ENCODE results near the gene EFCAB13. TPM values are rescaled to one million over a fixed set of nuclear protein-coding genes. Genes with fewer than 3 reads are reported as not detected.
"Not testable (repeated sequence)": the region's sequence is repeated elsewhere in the genome, so short reads cannot be mapped to it uniquely, and the experiment has no call there.

EFCAB13 gene
- total and polyA plus RNA-seq, 7 experiments from 2014 or later: 3.7 to 37.4 (median 18.4) TPM

GRCh38 chr17:47404875-47405274, 81.1 kb downstream of the EFCAB13 start:
- H3K27me3 Mint-ChIP-seq: peaks cover 0 to 3% (median 0%) of the 10 kb centered on the region in 5 donors
- Histone ChIP-seq H3K36me3 (ENCODE audit: control insufficient read depth in 2 of 3, insufficient read depth in 3 of 3, low read length in 3 of 3) (no peaks in the 10 kb centered on the region), H3K9me3 (ENCODE audit: control insufficient read depth in 2 of 3, low read length in 3 of 3) (no peaks in the 10 kb centered on the region), H3K4me3 (ENCODE audit: low read length) (no peak overlapping the region), H3K27ac (ENCODE audit: low read depth, low read length) (no peak overlapping the region), H3K27me3 (ENCODE audit: control insufficient read depth in 2 of 2, insufficient read depth in 2 of 2, low read length in 2 of 2) (no peaks in the 10 kb centered on the region), H3K4me1 (ENCODE audit: control insufficient read depth in 2 of 2, insufficient read depth in 2 of 2, low read length in 2 of 2) (no peaks in the 10 kb centered on the region)
- DNase-seq (no peak), ATAC-seq (no peak)
- intact Hi-C loops (cut with micrococcal nuclease): no loop called here
- peaks cover 0 to 2% (median 0%) of the 10 kb centered on the region in 7 donors for H3K4me1 Mint-ChIP-seq
- CTCF ChIA-PET: no interaction called here
- no peak overlapping the region for H3K27ac Mint-ChIP-seq
- H3K4me3 Mint-ChIP-seq: no peak overlapping the region
- POLR2A ChIA-PET: no interaction called here
- peaks cover 0 to 34% (median 9%) of the 10 kb centered on the region in 5 donors for H3K36me3 Mint-ChIP-seq
- H3K9me3 Mint-ChIP-seq: no peaks in the 10 kb centered on the region

DNA sequence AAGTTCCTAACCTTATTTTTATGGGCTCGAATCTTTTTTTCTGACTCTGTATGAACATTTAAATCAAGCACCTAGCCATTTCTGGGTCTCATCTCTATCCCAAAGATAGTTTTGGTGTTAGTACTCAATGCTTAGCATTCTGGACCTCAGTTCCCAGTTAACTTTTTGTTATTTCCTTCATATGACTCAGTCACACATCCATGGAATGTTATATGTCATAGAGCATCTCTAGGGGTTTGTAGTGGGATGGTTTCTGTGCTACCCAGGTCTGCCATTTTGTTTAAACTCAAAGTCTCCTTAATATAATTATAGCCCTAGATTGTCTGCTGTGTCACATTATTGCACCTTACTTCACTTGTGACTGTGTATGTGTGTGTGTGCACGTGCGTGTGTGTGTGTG, 90.1 kb downstream of the EFCAB13 start:
- Histone ChIP-seq H3K36me3 (ENCODE audit: control insufficient read depth in 2 of 3, insufficient read depth in 3 of 3, low read length in 3 of 3) (no peaks in the 10 kb centered on the region), H3K4me1 (ENCODE audit: control insufficient read depth in 2 of 2, insufficient read depth in 2 of 2, low read length in 2 of 2) (no peaks in the 10 kb centered on the region), H3K27ac (ENCODE audit: low read depth, low read length) (no peak overlapping the region), H3K27me3 (ENCODE audit: control insufficient read depth in 2 of 2, insufficient read depth in 2 of 2, low read length in 2 of 2) (no peaks in the 10 kb centered on the region), H3K9me3 (ENCODE audit: control insufficient read depth in 2 of 3, low read length in 3 of 3) (no peaks in the 10 kb centered on the region), H3K4me3 (ENCODE audit: low read length) (no peak overlapping the region)
- Mint-ChIP-seq H3K27me3 (no peaks in the 10 kb centered on the region), H3K4me1 (peaks cover 0 to 1% (median 0%) of the 10 kb centered on the region in 7 donors), H3K36me3 (peaks cover 0 to 52% (median 43%) of the 10 kb centered on the region in 5 donors), H3K9me3 (peaks cover 0 to 4% (median 0%) of the 10 kb centered on the region in 11 donors), H3K4me3 (no peak overlapping the region), H3K27ac (no peak overlapping the region)
- DNase-seq (no peak), ATAC-seq (no peak)
- ChIA-PET POLR2A (no interaction called here), CTCF (no interaction called here)
- intact Hi-C loops (cut with micrococcal nuclease): no loop called here

GRCh38 chr17:47414612-47415011, 90.9 kb downstream of the EFCAB13 start:
- CTCF ChIA-PET: no interaction called here
- H3K4me3 ChIP-seq (ENCODE audit: low read length): no peak overlapping the region
- H3K36me3 ChIP-seq (ENCODE audit: control insufficient read depth in 2 of 3, insufficient read depth in 3 of 3, low read length in 3 of 3): no peaks in the 10 kb centered on the region
- Mint-ChIP-seq H3K4me1 (peaks cover 0 to 1% (median 0%) of the 10 kb centered on the region in 7 donors), H3K9me3 (peaks cover 0 to 4% (median 0%) of the 10 kb centered on the region in 11 donors), H3K27ac (no peak overlapping the region), H3K27me3 (no peaks in the 10 kb centered on the region), H3K4me3 (no peak overlapping the region), H3K36me3 (peaks cover 0 to 47% (median 37%) of the 10 kb centered on the region in 5 donors)
- no peaks in the 10 kb centered on the region for H3K9me3 ChIP-seq (ENCODE audit: control insufficient read depth in 2 of 3, low read length in 3 of 3)
- no peaks in the 10 kb centered on the region for H3K4me1 ChIP-seq (ENCODE audit: control insufficient read depth in 2 of 2, insufficient read depth in 2 of 2, low read length in 2 of 2)
- no peaks in the 10 kb centered on the region for H3K27me3 ChIP-seq (ENCODE audit: control insufficient read depth in 2 of 2, insufficient read depth in 2 of 2, low read length in 2 of 2)
- POLR2A ChIA-PET: no interaction called here
- no peak overlapping the region for H3K27ac ChIP-seq (ENCODE audit: low read depth, low read length)
- ATAC-seq (no peak), DNase-seq (no peak)
- intact Hi-C loops (cut with micrococcal nuclease): no loop called here

DNA sequence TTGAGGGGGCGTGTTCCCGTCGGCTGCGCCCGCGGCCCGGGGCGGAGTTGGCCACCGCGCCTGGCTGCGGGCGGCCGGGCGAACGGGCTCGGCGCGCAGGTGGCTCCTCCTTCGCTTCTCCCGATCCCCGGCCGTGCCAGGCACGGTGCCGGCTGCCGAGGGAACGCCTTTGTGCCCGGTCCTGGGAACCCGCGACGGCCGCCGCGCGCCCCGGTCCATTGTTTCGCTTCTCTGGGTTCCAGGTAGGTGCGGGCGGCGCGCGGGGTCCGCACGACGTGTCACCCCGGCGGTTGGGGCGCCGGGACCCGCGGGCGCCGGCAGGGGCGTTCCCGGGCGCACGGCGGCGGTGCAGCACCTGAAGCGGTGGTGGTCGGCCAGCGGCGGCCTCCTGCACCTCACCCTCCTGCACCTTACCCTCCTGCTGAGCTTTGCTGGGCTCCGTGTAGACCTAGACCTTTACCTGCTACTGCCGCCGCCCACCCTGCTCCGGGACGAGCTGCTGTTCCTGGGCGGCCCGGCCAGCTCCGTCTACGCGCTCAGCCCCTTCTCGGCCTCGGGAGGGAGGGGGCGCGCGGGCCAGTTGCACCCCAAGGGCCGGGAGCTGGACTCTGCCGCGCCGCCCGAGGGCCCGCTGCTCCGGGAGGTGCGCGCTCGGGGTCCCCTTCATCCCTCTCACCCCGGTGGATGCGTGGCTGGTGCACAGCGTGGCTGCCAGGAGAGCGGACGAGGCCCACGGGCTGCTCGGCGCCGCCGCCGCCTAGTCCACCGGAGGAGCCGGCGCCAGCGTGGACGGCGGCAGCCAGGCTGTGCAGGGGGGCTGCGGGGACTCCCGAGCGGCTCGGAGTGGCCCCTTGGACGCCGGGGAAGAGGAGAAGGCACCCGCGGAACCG, 99.9 kb downstream of the EFCAB13 start:
- H3K9me3 ChIP-seq (ENCODE audit: control insufficient read depth in 2 of 3, low read length in 3 of 3): no peaks in the 10 kb centered on the region
- POLR2A ChIA-PET: no interaction called here
- no peak overlapping the region for H3K4me3 ChIP-seq (ENCODE audit: low read length)
- peaks cover 9 to 21% (median 19%) of the 10 kb centered on the region in 5 donors for H3K27me3 Mint-ChIP-seq
- intact Hi-C loops (cut with micrococcal nuclease): no loop called here
- peaks cover 0 to 14% (median 12%) of the 10 kb centered on the region in 7 donors for H3K4me1 Mint-ChIP-seq
- peaks cover 0 to 21% (median 4%) of the 10 kb centered on the region in 11 donors for H3K9me3 Mint-ChIP-seq
- H3K4me3 Mint-ChIP-seq: peak overlapping the region in 9 of 10 donors; percentile 51 to 82 (median 70)
- no peaks in the 10 kb centered on the region for H3K27me3 ChIP-seq (ENCODE audit: control insufficient read depth in 2 of 2, insufficient read depth in 2 of 2, low read length in 2 of 2)
- peak in 4 of 9 donors; percentile 1 to 20 (median 4) for DNase-seq
- peaks cover 7 to 36% (median 31%) of the 10 kb centered on the region in 5 donors for H3K36me3 Mint-ChIP-seq
- H3K27ac Mint-ChIP-seq: no peak overlapping the region
- H3K4me1 ChIP-seq (ENCODE audit: control insufficient read depth in 2 of 2, insufficient read depth in 2 of 2, low read length in 2 of 2): no peaks in the 10 kb centered on the region
- ATAC-seq: no peak
- H3K27ac ChIP-seq (ENCODE audit: low read depth, low read length): no peak overlapping the region
- CTCF ChIA-PET: no interaction called here
- H3K36me3 ChIP-seq (ENCODE audit: control insufficient read depth in 2 of 3, insufficient read depth in 3 of 3, low read length in 3 of 3): peaks cover 0 to 4% (median 0%) of the 10 kb centered on the region in 3 experiments

DNA sequence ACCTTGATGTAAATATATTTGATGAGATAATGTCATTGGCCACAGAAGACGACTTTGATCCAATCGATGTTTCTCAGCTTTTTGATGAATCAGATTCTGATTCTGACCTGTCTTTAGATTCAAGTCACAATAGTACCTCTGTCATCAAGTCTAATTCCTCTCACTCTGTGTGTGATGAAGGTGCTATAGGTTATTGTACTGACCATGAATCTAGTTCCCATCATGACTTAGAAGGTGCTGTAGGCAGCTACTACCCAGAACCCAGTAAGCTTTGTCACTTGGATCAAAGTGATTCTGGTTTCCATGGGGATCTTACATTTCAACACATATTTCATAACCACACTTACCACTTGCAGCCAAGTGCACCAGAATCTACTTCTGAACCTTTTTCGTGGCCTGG, 101.5 kb downstream of the EFCAB13 start:
- peaks cover 7 to 45% (median 31%) of the 10 kb centered on the region in 5 donors for H3K36me3 Mint-ChIP-seq
- H3K27me3 Mint-ChIP-seq: peaks cover 9 to 21% (median 19%) of the 10 kb centered on the region in 5 donors
- CTCF ChIA-PET; H3K36me3 ChIP-seq (ENCODE audit: control insufficient read depth in 2 of 3, insufficient read depth in 3 of 3, low read length in 3 of 3); H3K27me3 ChIP-seq (ENCODE audit: control insufficient read depth in 2 of 2, insufficient read depth in 2 of 2, low read length in 2 of 2); DNase-seq; POLR2A ChIA-PET; H3K4me1 ChIP-seq (ENCODE audit: control insufficient read depth in 2 of 2, insufficient read depth in 2 of 2, low read length in 2 of 2); H3K9me3 ChIP-seq (ENCODE audit: control insufficient read depth in 2 of 3, low read length in 3 of 3); intact Hi-C loops (cut with micrococcal nuclease); H3K27ac ChIP-seq (ENCODE audit: low read depth, low read length); H3K27ac Mint-ChIP-seq; ATAC-seq; H3K4me3 ChIP-seq (ENCODE audit: low read length): not testable (repeated sequence)
- peaks cover 0 to 21% (median 2%) of the 10 kb centered on the region in 11 donors for H3K9me3 Mint-ChIP-seq
- peak overlapping the region in 1 of 10 donors; percentile 35 for H3K4me3 Mint-ChIP-seq
- H3K4me1 Mint-ChIP-seq: peaks cover 0 to 14% (median 12%) of the 10 kb centered on the region in 7 donors

- ATAC-seq: not testable (repeated sequence)
These were observed 102.3 kb downstream of the EFCAB13 start for GRCh38 chr17:47425887-47426635.

More at GRCh38 chr17:47425887-47426635, 102.3 kb downstream of the EFCAB13 start:
- Mint-ChIP-seq H3K36me3 (peaks cover 7 to 48% (median 31%) of the 10 kb centered on the region in 5 donors), H3K27me3 (peaks cover 9 to 21% (median 19%) of the 10 kb centered on the region in 5 donors), H3K9me3 (peaks cover 0 to 21% (median 2%) of the 10 kb centered on the region in 11 donors), H3K4me1 (peaks cover 0 to 14% (median 12%) of the 10 kb centered on the region in 7 donors)
- CTCF ChIA-PET; H3K27me3 ChIP-seq (ENCODE audit: control insufficient read depth in 2 of 2, insufficient read depth in 2 of 2, low read length in 2 of 2); H3K27ac ChIP-seq (ENCODE audit: low read depth, low read length); H3K4me3 Mint-ChIP-seq; intact Hi-C loops (cut with micrococcal nuclease); POLR2A ChIA-PET; H3K9me3 ChIP-seq (ENCODE audit: control insufficient read depth in 2 of 3, low read length in 3 of 3); H3K4me3 ChIP-seq (ENCODE audit: low read length); H3K36me3 ChIP-seq (ENCODE audit: control insufficient read depth in 2 of 3, insufficient read depth in 3 of 3, low read length in 3 of 3); H3K27ac Mint-ChIP-seq; H3K4me1 ChIP-seq (ENCODE audit: control insufficient read depth in 2 of 2, insufficient read depth in 2 of 2, low read length in 2 of 2); DNase-seq: not testable (repeated sequence)
